ENCODE results near the gene GLA.

The GLA gene

DNA sequence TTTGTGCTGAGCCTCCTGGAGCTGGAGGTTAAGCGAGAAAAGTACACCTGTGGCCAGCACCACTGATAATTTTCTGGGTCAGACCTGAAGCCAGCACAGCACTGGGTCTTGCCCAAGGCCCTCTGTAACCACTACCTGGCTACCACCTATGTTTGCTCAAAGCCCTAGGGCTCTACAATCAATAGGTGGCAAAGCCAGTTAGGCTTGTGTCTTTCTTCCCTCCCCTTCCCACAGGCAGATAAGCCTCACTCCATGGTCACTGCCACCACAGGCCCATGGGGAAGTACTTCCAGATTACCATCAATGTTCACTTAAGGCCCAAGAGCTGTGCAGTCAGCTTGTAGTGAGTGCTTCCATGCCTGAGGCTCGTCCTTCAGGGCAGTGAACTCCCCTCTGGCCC, 42.4 kb upstream of the GLA start:
- H3K9me3 ChIP-seq (ENCODE audit: control insufficient read depth, insufficient read depth, low read length): no peaks in the 10 kb centered on the region
- no peaks in the 10 kb centered on the region for H3K9me2 ChIP-seq (replicated peaks; ENCODE audit: control insufficient read depth, low read length)
- TF ChIP-seq EZH2phosphoT487 (IDR thresholded peaks at IDR 0.05; ENCODE audit: borderline replicate concordance, low read length): no peak
- H3K36me3 ChIP-seq (ENCODE audit: control insufficient read depth, low read length): no peaks in the 10 kb centered on the region
- no peaks in the 10 kb centered on the region for H3K27me3 ChIP-seq (ENCODE audit: control insufficient read depth, low read length)
- no peaks in the 10 kb centered on the region for H3K79me2 ChIP-seq (ENCODE audit: control insufficient read depth, low read length)
- no peaks in the 10 kb centered on the region for H3F3A ChIP-seq (ENCODE audit: control insufficient read depth, insufficient read depth)
- no peaks in the 10 kb centered on the region for H3K4me1 ChIP-seq (ENCODE audit: control insufficient read depth, low read length)
- H3K4me2 ChIP-seq (ENCODE audit: low read length): no peak overlapping the region
- no peak overlapping the region for H3K4me3 ChIP-seq (ENCODE audit: low read length)
- no peak overlapping the region for H3K27ac ChIP-seq (ENCODE audit: low read depth, low read length)
- no peaks in the 10 kb centered on the region for H4K20me1 ChIP-seq (ENCODE audit: control insufficient read depth, insufficient read depth, low read depth, low read length)

DNA sequence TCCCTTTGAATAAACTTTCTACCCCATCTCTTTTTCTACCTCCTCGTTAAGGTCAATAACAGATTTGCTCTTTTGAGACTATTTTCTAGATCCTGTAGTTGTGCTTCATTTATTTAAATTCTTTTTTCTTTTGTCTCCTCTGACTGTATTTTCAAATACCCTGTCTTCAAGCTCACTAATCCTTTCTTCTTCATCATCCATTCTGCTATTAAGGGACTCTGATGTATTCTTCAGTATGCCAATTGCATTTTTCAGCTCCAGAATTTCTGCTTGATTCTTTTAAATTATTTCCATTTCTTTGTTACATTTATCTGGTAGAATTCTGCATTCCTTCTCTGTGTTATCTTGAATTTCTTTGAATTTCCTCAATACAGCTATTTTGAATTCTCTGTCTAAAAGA, 41.6 kb upstream of the GLA start:
- no peak for TF ChIP-seq EZH2phosphoT487 (IDR thresholded peaks at IDR 0.05; ENCODE audit: borderline replicate concordance, low read length)
- TF ChIP-seq, protein P1, sequence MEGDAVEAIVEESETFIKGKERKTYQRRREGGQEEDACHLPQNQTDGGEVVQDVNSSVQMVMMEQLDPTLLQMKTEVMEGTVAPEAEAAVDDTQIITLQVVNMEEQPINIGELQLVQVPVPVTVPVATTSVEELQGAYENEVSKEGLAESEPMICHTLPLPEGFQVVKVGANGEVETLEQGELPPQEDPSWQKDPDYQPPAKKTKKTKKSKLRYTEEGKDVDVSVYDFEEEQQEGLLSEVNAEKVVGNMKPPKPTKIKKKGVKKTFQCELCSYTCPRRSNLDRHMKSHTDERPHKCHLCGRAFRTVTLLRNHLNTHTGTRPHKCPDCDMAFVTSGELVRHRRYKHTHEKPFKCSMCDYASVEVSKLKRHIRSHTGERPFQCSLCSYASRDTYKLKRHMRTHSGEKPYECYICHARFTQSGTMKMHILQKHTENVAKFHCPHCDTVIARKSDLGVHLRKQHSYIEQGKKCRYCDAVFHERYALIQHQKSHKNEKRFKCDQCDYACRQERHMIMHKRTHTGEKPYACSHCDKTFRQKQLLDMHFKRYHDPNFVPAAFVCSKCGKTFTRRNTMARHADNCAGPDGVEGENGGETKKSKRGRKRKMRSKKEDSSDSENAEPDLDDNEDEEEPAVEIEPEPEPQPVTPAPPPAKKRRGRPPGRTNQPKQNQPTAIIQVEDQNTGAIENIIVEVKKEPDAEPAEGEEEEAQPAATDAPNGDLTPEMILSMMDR (IDR thresholded peaks at IDR 0.05; ENCODE audit: low read depth, low read length, poor library complexity, severe bottlenecking): no peak
- no peaks in the 10 kb centered on the region for H3K4me1 ChIP-seq (ENCODE audit: control insufficient read depth, low read length)

GRCh38 chrX:101442085-101442484, 34.4 kb upstream of the GLA start:
- Histone ChIP-seq H3K9me2 (replicated peaks; ENCODE audit: control insufficient read depth, low read length) (no peaks in the 10 kb centered on the region), H3K36me3 (ENCODE audit: control insufficient read depth, low read length) (no peaks in the 10 kb centered on the region), H3F3A (ENCODE audit: control insufficient read depth, insufficient read depth) (no peaks in the 10 kb centered on the region), H4K20me1 (ENCODE audit: control insufficient read depth, insufficient read depth, low read depth, low read length) (no peaks in the 10 kb centered on the region), H3K4me2 (ENCODE audit: low read length) (no peak overlapping the region), H3K27me3 (ENCODE audit: control insufficient read depth, low read length) (no peaks in the 10 kb centered on the region), H3K4me1 (ENCODE audit: control insufficient read depth, low read length) (no peaks in the 10 kb centered on the region), H3K27ac (ENCODE audit: low read depth, low read length) (no peak overlapping the region), H3K79me2 (ENCODE audit: control insufficient read depth, low read length) (no peaks in the 10 kb centered on the region), H3K9me3 (ENCODE audit: control insufficient read depth, insufficient read depth, low read length) (no peaks in the 10 kb centered on the region), H3K4me3 (ENCODE audit: low read length) (no peak overlapping the region)
- no peak for TF ChIP-seq EZH2phosphoT487 (IDR thresholded peaks at IDR 0.05; ENCODE audit: borderline replicate concordance, low read length)
- TF ChIP-seq, protein P1 (IDR thresholded peaks at IDR 0.05; ENCODE audit: low read depth, low read length, poor library complexity, severe bottlenecking): no peak

More for the DNA sequence above, 41.6 kb upstream of the GLA start:
- no peak overlapping the region for H3K4me3 ChIP-seq (ENCODE audit: low read length)
- H3K79me2 ChIP-seq (ENCODE audit: control insufficient read depth, low read length): no peaks in the 10 kb centered on the region
- H4K20me1 ChIP-seq (ENCODE audit: control insufficient read depth, insufficient read depth, low read depth, low read length): no peaks in the 10 kb centered on the region
- H3K9me3 ChIP-seq (ENCODE audit: control insufficient read depth, insufficient read depth, low read length): no peaks in the 10 kb centered on the region
- H3K9me2 ChIP-seq (replicated peaks; ENCODE audit: control insufficient read depth, low read length): no peaks in the 10 kb centered on the region
- no peak overlapping the region for H3K4me2 ChIP-seq (ENCODE audit: low read length)
- no peaks in the 10 kb centered on the region for H3K27me3 ChIP-seq (ENCODE audit: control insufficient read depth, low read length)
- no peak overlapping the region for H3K27ac ChIP-seq (ENCODE audit: low read depth, low read length)
- no peaks in the 10 kb centered on the region for H3K36me3 ChIP-seq (ENCODE audit: control insufficient read depth, low read length)
- no peaks in the 10 kb centered on the region for H3F3A ChIP-seq (ENCODE audit: control insufficient read depth, insufficient read depth)

- Histone ChIP-seq H3K27ac (ENCODE audit: low read depth, low read length) (no peak overlapping the region), H4K20me1 (ENCODE audit: control insufficient read depth, insufficient read depth, low read depth, low read length) (no peaks in the 10 kb centered on the region), H3K9me3 (ENCODE audit: control insufficient read depth, insufficient read depth, low read length) (no peaks in the 10 kb centered on the region), H3K4me3 (ENCODE audit: low read length) (no peak overlapping the region), H3K4me1 (ENCODE audit: control insufficient read depth, low read length) (no peaks in the 10 kb centered on the region), H3K9me2 (replicated peaks; ENCODE audit: control insufficient read depth, low read length) (no peaks in the 10 kb centered on the region), H3F3A (ENCODE audit: control insufficient read depth, insufficient read depth) (no peaks in the 10 kb centered on the region), H3K27me3 (ENCODE audit: control insufficient read depth, low read length) (no peaks in the 10 kb centered on the region), H3K4me2 (ENCODE audit: low read length) (no peak overlapping the region), H3K79me2 (ENCODE audit: control insufficient read depth, low read length) (no peaks in the 10 kb centered on the region), H3K36me3 (ENCODE audit: control insufficient read depth, low read length) (no peaks in the 10 kb centered on the region)
- no peak for TF ChIP-seq EZH2phosphoT487 (IDR thresholded peaks at IDR 0.05; ENCODE audit: borderline replicate concordance, low read length)
- TF ChIP-seq, protein P1 (IDR thresholded peaks at IDR 0.05; ENCODE audit: low read depth, low read length, poor library complexity, severe bottlenecking): no peak
Observed at GRCh38 chrX:101430457-101431078, 22.8 kb upstream of the GLA start.
